AG20443 (cell line): ENCODE results near the gene AIG1.

Experiments used
- DNase-seq: peaks from one replicate; pipeline ENCODE4 v3.0.0; 2012; ENCODE audit warnings: low spot score, mixed read lengths

Gene AIG1

GRCh38 chr6:143363299-143363698, 302.6 kb downstream of the AIG1 start:
- DNase-seq, result no peak

GRCh38 chr6:143368426-143368825, 307.7 kb downstream of the AIG1 start:
- no peak for DNase-seq

- DNase-seq, result no peak
Measured at GRCh38 chr6:143369971-143370370, 309.3 kb downstream of the AIG1 start.

- no peak for DNase-seq
Measured at GRCh38 chr6:143370812-143371370, 310.2 kb downstream of the AIG1 start.

GRCh38 chr6:143372199-143372882, 311.7 kb downstream of the AIG1 start:
- no peak for DNase-seq

- no peak for DNase-seq
Measured at GRCh38 chr6:143374014-143374413, 313.3 kb downstream of the AIG1 start.

- no peak for DNase-seq
Measured at GRCh38 chr6:143375022-143375585, 314.4 kb downstream of the AIG1 start.

GRCh38 chr6:143376375-143376774, 315.7 kb downstream of the AIG1 start:
- DNase-seq, result no peak

- no peak for DNase-seq
Measured at GRCh38 chr6:143376861-143377260, 316.2 kb downstream of the AIG1 start.

- no peak for DNase-seq
Measured at GRCh38 chr6:143385636-143386035, 324.9 kb downstream of the AIG1 start.

GRCh38 chr6:143390278-143390677, 329.6 kb downstream of the AIG1 start:
- no peak for DNase-seq
